ENCODE data around the gene ADNP2. TPM values are rescaled to one million over a fixed set of nuclear protein-coding genes. Genes with fewer than 3 reads are reported as not detected.

Gene ADNP2
- total RNA-seq, 1 donor from 2014 or later: 15.2 TPM

DNA sequence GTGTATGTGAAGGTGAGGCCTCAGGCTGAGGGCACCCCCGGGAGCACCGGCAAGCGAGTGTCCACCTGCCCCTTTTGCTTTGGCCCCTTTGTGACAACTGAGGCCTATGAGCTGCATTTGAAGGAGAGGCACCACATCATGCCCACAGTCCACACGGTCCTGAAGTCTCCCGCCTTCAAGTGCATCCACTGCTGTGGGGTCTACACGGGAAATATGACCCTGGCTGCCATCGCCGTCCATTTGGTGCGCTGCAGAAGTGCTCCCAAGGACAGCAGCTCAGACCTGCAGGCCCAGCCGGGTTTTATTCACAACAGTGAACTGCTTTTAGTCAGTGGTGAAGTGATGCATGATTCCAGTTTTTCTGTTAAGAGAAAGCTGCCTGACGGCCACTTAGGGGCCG, 28.9 kb downstream of the ADNP2 start:
- TF ChIP-seq, protein P1, sequence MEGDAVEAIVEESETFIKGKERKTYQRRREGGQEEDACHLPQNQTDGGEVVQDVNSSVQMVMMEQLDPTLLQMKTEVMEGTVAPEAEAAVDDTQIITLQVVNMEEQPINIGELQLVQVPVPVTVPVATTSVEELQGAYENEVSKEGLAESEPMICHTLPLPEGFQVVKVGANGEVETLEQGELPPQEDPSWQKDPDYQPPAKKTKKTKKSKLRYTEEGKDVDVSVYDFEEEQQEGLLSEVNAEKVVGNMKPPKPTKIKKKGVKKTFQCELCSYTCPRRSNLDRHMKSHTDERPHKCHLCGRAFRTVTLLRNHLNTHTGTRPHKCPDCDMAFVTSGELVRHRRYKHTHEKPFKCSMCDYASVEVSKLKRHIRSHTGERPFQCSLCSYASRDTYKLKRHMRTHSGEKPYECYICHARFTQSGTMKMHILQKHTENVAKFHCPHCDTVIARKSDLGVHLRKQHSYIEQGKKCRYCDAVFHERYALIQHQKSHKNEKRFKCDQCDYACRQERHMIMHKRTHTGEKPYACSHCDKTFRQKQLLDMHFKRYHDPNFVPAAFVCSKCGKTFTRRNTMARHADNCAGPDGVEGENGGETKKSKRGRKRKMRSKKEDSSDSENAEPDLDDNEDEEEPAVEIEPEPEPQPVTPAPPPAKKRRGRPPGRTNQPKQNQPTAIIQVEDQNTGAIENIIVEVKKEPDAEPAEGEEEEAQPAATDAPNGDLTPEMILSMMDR (IDR thresholded peaks at IDR 0.05): no peak
- Mint-ChIP-seq H3K27me3 (ENCODE audit: low read depth) (no peaks in the 10 kb centered on the region), H3K36me3 (ENCODE audit: low read depth) (peaks cover 27% of the 10 kb centered on the region), H3K4me1 (ENCODE audit: low read depth) (peaks cover 5% of the 10 kb centered on the region), H3K27ac (ENCODE audit: unreplicated experiment) (no peak overlapping the region), H3K9me3 (ENCODE audit: low read depth) (no peaks in the 10 kb centered on the region), H3K4me3 (ENCODE audit: unreplicated experiment) (no peak overlapping the region)
- no peak for DNase-seq (ENCODE audit: low spot score)

DNA sequence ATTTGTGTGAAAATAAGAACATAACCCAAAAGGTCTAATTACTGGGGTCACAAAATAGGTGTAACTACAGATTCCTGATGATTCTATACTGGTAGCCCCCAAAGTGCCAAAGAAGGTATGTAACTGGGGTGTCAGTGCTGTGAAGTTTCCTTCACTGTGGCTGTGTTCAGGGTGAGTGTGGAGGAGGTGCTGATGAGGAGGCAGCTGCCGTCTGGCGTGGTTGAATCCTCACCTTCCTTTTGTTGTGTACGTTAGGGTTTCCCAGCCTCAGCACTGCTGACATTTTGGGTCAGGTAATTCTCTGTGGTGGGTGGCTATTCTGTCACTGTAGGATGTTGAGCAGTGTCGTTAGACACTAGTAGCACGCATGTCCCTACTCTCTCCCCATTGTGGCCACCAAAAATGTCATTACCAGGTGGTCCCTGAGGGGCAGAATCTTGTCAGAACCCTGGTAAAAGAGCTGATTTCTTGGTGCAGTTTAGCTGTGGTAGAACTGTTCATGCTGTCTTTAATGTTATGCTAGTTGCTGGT, 31.5 kb downstream of the ADNP2 start:
- DNase-seq (ENCODE audit: low spot score): no peak
- TF ChIP-seq, protein P1 (IDR thresholded peaks at IDR 0.05): no peak
- no peaks in the 10 kb centered on the region for H3K27me3 Mint-ChIP-seq (ENCODE audit: low read depth)
- peaks cover 26% of the 10 kb centered on the region for H3K4me1 Mint-ChIP-seq (ENCODE audit: low read depth)
- no peaks in the 10 kb centered on the region for H3K9me3 Mint-ChIP-seq (ENCODE audit: low read depth)
- no peak overlapping the region for H3K27ac Mint-ChIP-seq (ENCODE audit: unreplicated experiment)
- H3K4me3 Mint-ChIP-seq (ENCODE audit: unreplicated experiment): no peak overlapping the region
- peaks cover 19% of the 10 kb centered on the region for H3K36me3 Mint-ChIP-seq (ENCODE audit: low read depth)

GRCh38 chr18:80143881-80144280, 34.8 kb downstream of the ADNP2 start:
- Mint-ChIP-seq H3K27me3 (ENCODE audit: low read depth) (no peaks in the 10 kb centered on the region), H3K4me3 (ENCODE audit: unreplicated experiment) (no peak overlapping the region), H3K27ac (ENCODE audit: unreplicated experiment) (peak overlapping the region; percentile 45), H3K36me3 (ENCODE audit: low read depth) (peaks cover 5% of the 10 kb centered on the region), H3K4me1 (ENCODE audit: low read depth) (peaks cover 26% of the 10 kb centered on the region), H3K9me3 (ENCODE audit: low read depth) (no peaks in the 10 kb centered on the region)
- DNase-seq (ENCODE audit: low spot score): no peak
- TF ChIP-seq, protein P1 (IDR thresholded peaks at IDR 0.05): no peak

DNA sequence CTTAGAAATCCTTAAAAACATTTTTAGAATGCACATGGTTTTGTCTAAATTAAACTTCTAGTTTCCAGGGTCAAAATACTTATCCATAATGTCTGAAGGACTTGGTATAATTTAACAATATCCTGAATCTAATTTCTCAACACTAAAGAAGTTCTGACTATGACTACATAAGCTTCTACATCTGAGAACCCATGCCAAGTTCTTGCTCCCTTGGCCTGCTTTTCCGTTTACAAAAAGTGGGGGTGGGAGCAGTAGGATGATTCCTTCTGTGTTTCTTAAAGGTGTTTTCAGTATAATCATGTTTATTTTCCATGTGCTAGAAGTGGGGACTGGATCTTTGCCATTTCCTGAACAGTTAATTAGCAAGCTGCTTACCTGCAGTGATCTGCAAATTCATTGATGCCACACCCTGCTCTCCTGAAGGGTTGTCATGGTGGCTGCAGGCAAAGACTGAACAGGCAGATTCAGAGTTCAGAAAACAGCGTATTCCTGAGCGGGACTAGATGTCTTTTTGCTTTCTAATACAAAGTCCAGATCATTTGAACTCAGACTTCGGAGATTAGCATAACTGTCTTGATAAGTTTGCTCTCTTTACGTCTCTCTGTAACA, 36.2 kb downstream of the ADNP2 start:
- TF ChIP-seq, protein P1 (IDR thresholded peaks at IDR 0.05): no peak
- Mint-ChIP-seq H3K27me3 (ENCODE audit: low read depth) (no peaks in the 10 kb centered on the region), H3K4me3 (ENCODE audit: unreplicated experiment) (no peak overlapping the region), H3K27ac (ENCODE audit: unreplicated experiment) (no peak overlapping the region), H3K9me3 (ENCODE audit: low read depth) (no peaks in the 10 kb centered on the region), H3K36me3 (ENCODE audit: low read depth) (peaks cover 4% of the 10 kb centered on the region), H3K4me1 (ENCODE audit: low read depth) (peaks cover 26% of the 10 kb centered on the region)
- DNase-seq (ENCODE audit: low spot score): no peak

DNA sequence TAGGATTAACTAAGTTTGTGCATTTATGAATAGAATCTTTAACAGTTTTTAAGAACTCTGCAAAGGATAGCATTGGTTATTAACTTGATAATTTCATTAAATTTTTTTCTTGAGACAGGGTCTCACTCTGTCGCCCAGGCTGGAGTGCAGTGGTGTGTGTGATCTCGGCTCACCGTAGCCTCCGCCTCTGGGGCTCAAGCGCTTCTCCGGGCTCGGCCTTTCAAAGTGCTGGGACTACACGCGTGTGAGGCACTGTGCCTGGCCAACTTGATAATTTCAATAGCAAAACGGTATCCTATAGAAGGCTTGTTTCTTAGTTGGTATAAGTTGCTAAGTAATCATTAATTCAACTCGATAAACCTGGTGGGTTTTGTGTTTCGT, 38.0 kb downstream of the ADNP2 start:
- DNase-seq (ENCODE audit: low spot score): no peak
- Mint-ChIP-seq H3K36me3 (ENCODE audit: low read depth) (peaks cover 6% of the 10 kb centered on the region), H3K4me3 (ENCODE audit: unreplicated experiment) (peak overlapping the region; percentile 63), H3K27me3 (ENCODE audit: low read depth) (no peaks in the 10 kb centered on the region), H3K27ac (ENCODE audit: unreplicated experiment) (no peak overlapping the region), H3K4me1 (ENCODE audit: low read depth) (peaks cover 26% of the 10 kb centered on the region), H3K9me3 (ENCODE audit: low read depth) (no peaks in the 10 kb centered on the region)
- TF ChIP-seq, protein P1 (IDR thresholded peaks at IDR 0.05): no peak
